IMR-90 (cell line): ENCODE measurements around the gene SLC5A10.

Source experiments
- CHD1 ChIP-seq: IDR thresholded peaks from 2 replicates; pipeline ENCODE4 v1.6.1; 2012; ENCODE audit warnings: low read depth, low read length, improper control_type of control experiment
- POLR2A ChIP-seq: IDR thresholded peaks from 2 replicates; pipeline ENCODE4 v1.6.1; 2012; ENCODE audit warnings: mild to moderate bottlenecking, low read depth, low read length
- RAD21 ChIP-seq: IDR thresholded peaks from 2 replicates; pipeline ENCODE4 v1.6.1; 2012; ENCODE audit warnings: low read length, improper control_type of control experiment
- TF ChIP-seq, protein P1 (sequence below): conservative IDR thresholded peaks from 2 replicates; pipeline ENCODE4 v1.5.1; 2012; ENCODE audit warnings: mild to moderate bottlenecking, low read depth, low read length, improper control_type of control experiment

DNA sequence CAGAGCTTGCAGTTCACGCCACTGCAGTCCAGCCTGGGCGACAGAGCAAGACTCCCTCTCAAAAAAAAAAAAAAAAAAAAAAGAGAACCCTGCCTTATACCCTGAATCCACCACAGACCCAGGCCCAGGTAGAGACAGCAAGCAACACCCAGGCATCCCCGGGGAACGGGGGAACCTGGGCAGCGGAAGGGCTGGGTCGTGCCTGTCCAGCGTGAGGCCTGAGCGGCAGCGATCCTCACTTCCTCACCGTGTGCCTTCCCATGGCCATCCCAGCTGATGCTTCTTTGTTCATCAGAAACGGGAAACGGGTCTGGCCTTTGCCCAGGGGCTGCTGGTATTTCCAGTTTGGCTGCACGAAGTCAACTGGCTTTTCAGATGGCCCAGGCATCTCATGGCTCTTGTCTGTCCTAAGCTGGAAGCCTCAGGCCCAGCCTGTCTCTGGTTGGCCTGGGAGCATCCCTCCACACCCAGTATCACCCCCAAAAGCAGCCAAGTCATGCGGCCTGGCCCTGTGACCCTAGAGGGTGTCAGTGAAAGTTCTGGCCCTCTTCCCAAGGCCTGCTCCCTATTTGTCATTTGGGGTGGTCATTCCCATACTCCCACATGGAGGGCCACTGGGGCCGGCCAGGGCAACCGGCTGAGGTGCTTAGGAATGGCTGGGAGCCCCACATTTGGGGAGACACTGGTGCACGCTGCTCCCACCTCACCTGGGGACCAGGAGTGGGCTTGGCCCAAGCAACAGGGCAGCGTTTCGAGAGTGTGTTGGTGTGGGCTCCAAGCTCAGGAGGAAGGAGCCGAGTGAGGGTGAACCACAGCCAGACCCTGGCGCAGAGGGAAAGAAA is 32.5 kb downstream of the SLC5A10 start:
- TF ChIP-seq RAD21 (no peak), POLR2A (no peak), CHD1 (no peak)
- TF ChIP-seq, protein P1, sequence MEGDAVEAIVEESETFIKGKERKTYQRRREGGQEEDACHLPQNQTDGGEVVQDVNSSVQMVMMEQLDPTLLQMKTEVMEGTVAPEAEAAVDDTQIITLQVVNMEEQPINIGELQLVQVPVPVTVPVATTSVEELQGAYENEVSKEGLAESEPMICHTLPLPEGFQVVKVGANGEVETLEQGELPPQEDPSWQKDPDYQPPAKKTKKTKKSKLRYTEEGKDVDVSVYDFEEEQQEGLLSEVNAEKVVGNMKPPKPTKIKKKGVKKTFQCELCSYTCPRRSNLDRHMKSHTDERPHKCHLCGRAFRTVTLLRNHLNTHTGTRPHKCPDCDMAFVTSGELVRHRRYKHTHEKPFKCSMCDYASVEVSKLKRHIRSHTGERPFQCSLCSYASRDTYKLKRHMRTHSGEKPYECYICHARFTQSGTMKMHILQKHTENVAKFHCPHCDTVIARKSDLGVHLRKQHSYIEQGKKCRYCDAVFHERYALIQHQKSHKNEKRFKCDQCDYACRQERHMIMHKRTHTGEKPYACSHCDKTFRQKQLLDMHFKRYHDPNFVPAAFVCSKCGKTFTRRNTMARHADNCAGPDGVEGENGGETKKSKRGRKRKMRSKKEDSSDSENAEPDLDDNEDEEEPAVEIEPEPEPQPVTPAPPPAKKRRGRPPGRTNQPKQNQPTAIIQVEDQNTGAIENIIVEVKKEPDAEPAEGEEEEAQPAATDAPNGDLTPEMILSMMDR, result no peak
